SK-N-SH (cell line): ENCODE measurements around the gene PHLDA3.
A peak's percentile ranks its signal among the peaks of the same experiment; 100 is the strongest.

Source experiments
- CTCF ChIP-seq: fragments of 200-600 bp; sonication (generic); IDR thresholded peaks from 2 replicates; pipeline ENCODE4 v1.6.1; 2017; ENCODE audit warnings: antibody characterized with exemption, mild to moderate bottlenecking, moderate library complexity
- JUND ChIP-seq: IDR thresholded peaks from 2 replicates; pipeline ENCODE4 v1.4.0; 2012
- MAX ChIP-seq: IDR thresholded peaks from 2 replicates; pipeline ENCODE4 v1.4.0; 2012; ENCODE audit warnings: low read depth
- POLR2AphosphoS5 ChIP-seq: IDR thresholded peaks from 2 replicates; pipeline ENCODE4 v1.6.1; 2012; ENCODE audit warnings: low read depth, low read length
- RFX5 ChIP-seq: IDR thresholded peaks from 2 replicates; pipeline ENCODE4 v1.6.1; 2012; ENCODE audit warnings: mild to moderate bottlenecking, improper control_type of control experiment, low read length

GRCh38 chr1:201430776-201431175 lies 38.2 kb downstream of the PHLDA3 start:
- TF ChIP-seq JUND (no peak), RFX5 (no peak), CTCF (no peak), POLR2AphosphoS5 (0 out of 2 replicates have a peak, but pooled peaks have one; percentile 32), MAX (no peak)
